Measurements from ENCODE around the gene ZSCAN18. TPM values are rescaled to one million over a fixed set of nuclear protein-coding genes. Genes with fewer than 3 reads are reported as not detected.

Gene ZSCAN18
- total and polyA plus RNA-seq, 2 donors (not counting 3 experiments of a cell fraction or from before 2014, with no cell fraction given), result 15.8 to 17.3 TPM

DNA sequence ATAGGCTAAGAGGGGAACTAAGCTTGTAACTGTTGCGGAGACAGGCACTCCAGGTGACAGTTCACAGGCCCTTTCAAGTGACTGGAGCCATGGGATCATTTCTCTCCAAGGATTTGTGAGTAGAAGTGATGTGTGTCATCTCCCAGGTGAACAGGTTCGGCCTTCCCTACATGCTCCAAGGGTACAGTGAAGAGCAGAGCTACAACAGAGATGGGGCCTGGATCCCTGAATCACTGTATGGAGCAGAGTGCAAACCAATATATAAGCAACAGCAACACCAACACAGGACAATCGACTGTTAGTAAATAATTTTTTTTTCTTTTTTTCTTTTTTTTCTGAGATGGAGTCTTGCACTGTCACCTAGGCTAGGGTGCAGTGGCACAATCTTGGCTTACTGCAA is 15.0 kb downstream of the ZSCAN18 start:
- TF ChIP-seq, protein P1, sequence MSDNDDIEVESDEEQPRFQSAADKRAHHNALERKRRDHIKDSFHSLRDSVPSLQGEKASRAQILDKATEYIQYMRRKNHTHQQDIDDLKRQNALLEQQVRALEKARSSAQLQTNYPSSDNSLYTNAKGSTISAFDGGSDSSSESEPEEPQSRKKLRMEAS (IDR thresholded peaks at IDR 0.05; ENCODE audit: insufficient read depth, insufficient read length), result no peak
- TF ChIP-seq EZH2 (IDR thresholded peaks at IDR 0.05; ENCODE audit: borderline replicate concordance, low read depth, low read length, severe bottlenecking) (no peak), GATA2 (IDR thresholded peaks at IDR 0.05; ENCODE audit: insufficient read depth, insufficient read length, low read depth, low read length) (no peak)
- Histone ChIP-seq H3K9me1 (replicated peaks; ENCODE audit: control insufficient read depth, extremely low read depth, insufficient read depth, low read length) (no peaks in the 10 kb centered on the region), H4K20me1 (replicated peaks; ENCODE audit: control insufficient read depth, extremely low read depth, insufficient read depth, low read length) (no peaks in the 10 kb centered on the region), H3K36me3 (ENCODE audit: control insufficient read depth in 2 of 2, extremely low read depth in 1 of 2, insufficient read depth in 2 of 2, low read length in 2 of 2) (no peaks in the 10 kb centered on the region), H2AFZ (ENCODE audit: low read depth, low read length) (no peak overlapping the region), H3K9ac (replicated peaks; ENCODE audit: extremely low read depth, insufficient read depth, low read length) (no peak overlapping the region), H3K4me2 (ENCODE audit: insufficient read depth, low read length) (no peak overlapping the region), H3K79me2 (ENCODE audit: control insufficient read depth, insufficient read depth, low read length) (no peaks in the 10 kb centered on the region), H3K4me3 (replicated peaks in 1 of 3; ENCODE audit: insufficient read depth in 1 of 3, low read depth in 1 of 3, low read length in 3 of 3) (no peak overlapping the region), H3K27ac (ENCODE audit: insufficient read depth, low read depth, low read length) (no peak overlapping the region), H3K9me3 (replicated peaks; ENCODE audit: control insufficient read depth, insufficient read depth, low read length) (no peaks in the 10 kb centered on the region), H3K4me1 (ENCODE audit: control insufficient read depth, extremely low read depth, insufficient read depth, low read length) (no peaks in the 10 kb centered on the region), H3K27me3 (ENCODE audit: control insufficient read depth in 2 of 2, insufficient read depth in 2 of 2, low read length in 2 of 2) (no peaks in the 10 kb centered on the region)
- ChIA-PET POLR2A (no interaction called here), CTCF (no interaction called here)
- DNase-seq (ENCODE audit: low read depth, low spot score) (no peak), FAIRE-seq (no peak)
- BruUV-seq (replicated peaks), result no TSS peak
- dilution Hi-C loops (cut with MboI; ENCODE audit: extremely low pct_ligation_motif_present, low sequenced_read_pairs), result no loop called here
- intact Hi-C loops (cut with micrococcal nuclease), result no loop called here

DNA sequence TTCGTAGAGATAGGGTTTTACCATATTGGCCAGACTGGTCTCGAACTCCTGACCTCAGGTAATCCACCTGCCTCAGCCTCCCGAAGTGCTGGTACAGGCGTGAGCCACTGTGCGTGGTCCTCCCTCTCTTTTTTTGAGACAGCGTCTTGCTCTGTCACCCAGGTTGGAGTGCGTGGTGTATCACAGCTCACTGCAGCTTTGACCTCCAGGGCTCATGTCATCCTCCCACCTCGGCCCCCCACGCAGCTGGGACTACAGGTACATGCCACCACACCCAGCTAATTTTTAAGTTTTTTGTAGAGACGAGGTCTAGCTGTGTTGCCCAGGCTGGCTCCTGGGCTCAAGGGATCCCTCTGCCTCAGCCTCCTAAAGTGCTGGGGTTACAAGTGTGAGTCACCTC is 18.2 kb downstream of the ZSCAN18 start:
- ChIA-PET POLR2A (no interaction called here), CTCF (no interaction called here)
- no peak overlapping the region for H3K4me3 ChIP-seq (replicated peaks in 1 of 3; ENCODE audit: insufficient read depth in 1 of 3, low read depth in 1 of 3, low read length in 3 of 3)
- no peaks in the 10 kb centered on the region for H3K27me3 ChIP-seq (ENCODE audit: control insufficient read depth in 2 of 2, insufficient read depth in 2 of 2, low read length in 2 of 2)
- no peaks in the 10 kb centered on the region for H3K9me3 ChIP-seq (replicated peaks; ENCODE audit: control insufficient read depth, insufficient read depth, low read length)
- intact Hi-C loops (cut with micrococcal nuclease) (no loop called here), dilution Hi-C loops (cut with MboI; ENCODE audit: extremely low pct_ligation_motif_present, low sequenced_read_pairs) (no loop called here)
- no peak overlapping the region for H2AFZ ChIP-seq (ENCODE audit: low read depth, low read length)
- no peaks in the 10 kb centered on the region for H4K20me1 ChIP-seq (replicated peaks; ENCODE audit: control insufficient read depth, extremely low read depth, insufficient read depth, low read length)
- TF ChIP-seq JUN (IDR thresholded peaks at IDR 0.05; ENCODE audit: borderline replicate concordance, insufficient read depth, insufficient read length, low read depth), result no peak
- no peak for TF ChIP-seq MYC (IDR thresholded peaks at IDR 0.05; ENCODE audit: low read depth, low read length)
- no peak for TF ChIP-seq FOS (IDR thresholded peaks at IDR 0.05; ENCODE audit: borderline replicate concordance, insufficient read depth, low read length)
- TF ChIP-seq, protein P1 (IDR thresholded peaks at IDR 0.05; ENCODE audit: insufficient read depth, insufficient read length), result no peak
- TF ChIP-seq POLR2A (IDR thresholded peaks at IDR 0.05; ENCODE audit: low read depth, low read length), result no peak
- TF ChIP-seq, protein P2, sequence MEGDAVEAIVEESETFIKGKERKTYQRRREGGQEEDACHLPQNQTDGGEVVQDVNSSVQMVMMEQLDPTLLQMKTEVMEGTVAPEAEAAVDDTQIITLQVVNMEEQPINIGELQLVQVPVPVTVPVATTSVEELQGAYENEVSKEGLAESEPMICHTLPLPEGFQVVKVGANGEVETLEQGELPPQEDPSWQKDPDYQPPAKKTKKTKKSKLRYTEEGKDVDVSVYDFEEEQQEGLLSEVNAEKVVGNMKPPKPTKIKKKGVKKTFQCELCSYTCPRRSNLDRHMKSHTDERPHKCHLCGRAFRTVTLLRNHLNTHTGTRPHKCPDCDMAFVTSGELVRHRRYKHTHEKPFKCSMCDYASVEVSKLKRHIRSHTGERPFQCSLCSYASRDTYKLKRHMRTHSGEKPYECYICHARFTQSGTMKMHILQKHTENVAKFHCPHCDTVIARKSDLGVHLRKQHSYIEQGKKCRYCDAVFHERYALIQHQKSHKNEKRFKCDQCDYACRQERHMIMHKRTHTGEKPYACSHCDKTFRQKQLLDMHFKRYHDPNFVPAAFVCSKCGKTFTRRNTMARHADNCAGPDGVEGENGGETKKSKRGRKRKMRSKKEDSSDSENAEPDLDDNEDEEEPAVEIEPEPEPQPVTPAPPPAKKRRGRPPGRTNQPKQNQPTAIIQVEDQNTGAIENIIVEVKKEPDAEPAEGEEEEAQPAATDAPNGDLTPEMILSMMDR (IDR thresholded peaks at IDR 0.05; ENCODE audit: extremely low read depth in 1 of 2, insufficient read depth in 1 of 2, low read depth in 1 of 2, low read length in 2 of 2), result no peak
- TF ChIP-seq POLR2AphosphoS5 (IDR thresholded peaks at IDR 0.05; ENCODE audit: insufficient read depth, low read depth, low read length), result no peak
- no peak for TF ChIP-seq GATA2 (IDR thresholded peaks at IDR 0.05; ENCODE audit: insufficient read depth, insufficient read length, low read depth, low read length)
- no peak for TF ChIP-seq EZH2 (IDR thresholded peaks at IDR 0.05; ENCODE audit: borderline replicate concordance, low read depth, low read length, severe bottlenecking)
- H3K79me2 ChIP-seq (ENCODE audit: control insufficient read depth, insufficient read depth, low read length), result no peaks in the 10 kb centered on the region
- H3K4me1 ChIP-seq (ENCODE audit: control insufficient read depth, extremely low read depth, insufficient read depth, low read length), result no peaks in the 10 kb centered on the region
- no peak overlapping the region for H3K27ac ChIP-seq (ENCODE audit: insufficient read depth, low read depth, low read length)
- H3K4me2 ChIP-seq (ENCODE audit: insufficient read depth, low read length), result no peak overlapping the region
- no peaks in the 10 kb centered on the region for H3K36me3 ChIP-seq (ENCODE audit: control insufficient read depth in 2 of 2, extremely low read depth in 1 of 2, insufficient read depth in 2 of 2, low read length in 2 of 2)
- no peak for FAIRE-seq
- H3K9me1 ChIP-seq (replicated peaks; ENCODE audit: control insufficient read depth, extremely low read depth, insufficient read depth, low read length), result no peaks in the 10 kb centered on the region
- no TSS peak for BruUV-seq (replicated peaks)
- no peak overlapping the region for H3K9ac ChIP-seq (replicated peaks; ENCODE audit: extremely low read depth, insufficient read depth, low read length)
- DNase-seq (ENCODE audit: low read depth, low spot score), result no peak
